ENCODE measurements around the gene TOM1L1.

- TF ChIP-seq POLR2A (IDR thresholded peaks at IDR 0.05; ENCODE audit: low read depth, low read length) (no peak), SPI1 (IDR thresholded peaks at IDR 0.05; ENCODE audit: low read depth, low read length) (no peak), POLR2AphosphoS5 (IDR thresholded peaks at IDR 0.05; ENCODE audit: low read depth, low read length) (no peak), TAF1 (IDR thresholded peaks at IDR 0.05; ENCODE audit: low read depth, low read length) (no peak), POU2F2 (IDR thresholded peaks at IDR 0.05; ENCODE audit: low read depth, low read length) (no peak)
Measured at GRCh38 chr17:54935471-54935870, 34.8 kb downstream of the TOM1L1 start.

All from GM12891 (cell line).